Hematopoietic multipotent progenitor cell treated with erythropoietin and hydrocortisone succinate and interleukin-3 and kit ligand, for 15 days (in vitro differentiated cells): ENCODE measurements around the gene ZNF467.

Experiments
- DNase-seq: peaks from one replicate; pipeline ENCODE4 v3.0.0-alpha.2; 2015; ENCODE audit warnings: low spot score

Gene ZNF467

DNA sequence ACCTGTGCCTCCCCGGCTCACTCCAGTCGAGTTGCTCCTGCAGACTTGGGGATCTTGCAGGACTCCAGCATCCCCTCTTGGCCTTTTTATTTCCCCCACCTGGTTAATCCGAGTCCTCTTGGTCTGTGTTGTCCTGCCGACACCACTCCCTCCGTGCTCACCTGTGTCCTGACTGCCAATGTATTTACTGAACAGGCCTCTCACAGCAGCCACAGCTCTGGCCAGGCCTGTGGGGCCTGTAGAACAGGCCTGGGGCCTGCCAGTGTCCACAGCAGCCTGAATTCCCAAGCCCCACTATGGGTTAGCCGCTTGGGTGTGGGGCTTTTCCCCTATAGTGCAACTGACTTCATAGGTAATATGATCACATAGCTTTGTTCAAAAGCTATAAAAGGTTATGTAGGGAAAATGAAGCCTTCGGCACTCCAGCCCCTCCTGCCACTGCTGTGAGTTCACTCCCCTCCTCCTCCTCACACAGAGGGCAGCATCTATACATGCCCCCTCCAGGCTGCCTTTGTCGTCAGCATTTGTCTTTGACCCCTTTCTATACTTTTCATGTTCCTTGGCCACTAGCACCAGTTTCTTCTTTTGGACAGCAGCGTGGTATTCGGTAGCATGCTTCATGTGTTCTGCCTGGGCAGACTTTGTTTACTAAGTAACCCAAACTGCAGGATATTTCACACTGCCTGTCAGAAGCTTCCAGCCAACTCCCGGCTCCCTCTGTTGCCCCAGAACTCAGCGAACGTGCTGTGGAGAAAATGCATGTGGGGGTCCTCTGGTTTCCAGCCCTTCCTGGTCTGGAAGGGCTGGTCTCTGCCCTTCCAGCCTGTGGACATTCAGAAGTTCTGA, 46.1 kb downstream of the ZNF467 start:
- DNase-seq: no peak

GRCh38 chr7:149725916-149726315, 47.5 kb downstream of the ZNF467 start:
- DNase-seq: no peak

DNA sequence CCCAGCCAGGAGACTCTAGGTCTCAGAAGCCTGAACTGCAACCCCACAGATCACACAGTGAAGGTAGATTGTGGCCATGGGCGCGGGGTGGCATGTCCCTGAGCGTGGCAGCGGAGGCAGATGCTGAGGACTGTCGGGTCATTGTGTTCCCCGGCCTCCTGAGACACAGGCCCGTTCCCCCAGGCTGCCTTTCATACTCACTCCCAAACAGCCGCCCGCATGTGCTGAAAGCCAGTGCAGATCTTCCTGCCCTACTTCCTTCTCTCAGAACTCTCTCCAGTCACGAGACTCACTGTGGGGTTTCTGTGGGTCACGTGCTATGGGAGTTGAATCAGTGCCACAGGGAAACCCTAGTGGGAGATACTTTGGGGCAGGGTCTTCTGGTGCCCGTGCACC, 48.0 kb downstream of the ZNF467 start:
- no peak for DNase-seq

GRCh38 chr7:149724661-149725425, 48.5 kb downstream of the ZNF467 start:
- DNase-seq: no peak

GRCh38 chr7:149723795-149724495, 49.4 kb downstream of the ZNF467 start:
- DNase-seq: no peak

DNA sequence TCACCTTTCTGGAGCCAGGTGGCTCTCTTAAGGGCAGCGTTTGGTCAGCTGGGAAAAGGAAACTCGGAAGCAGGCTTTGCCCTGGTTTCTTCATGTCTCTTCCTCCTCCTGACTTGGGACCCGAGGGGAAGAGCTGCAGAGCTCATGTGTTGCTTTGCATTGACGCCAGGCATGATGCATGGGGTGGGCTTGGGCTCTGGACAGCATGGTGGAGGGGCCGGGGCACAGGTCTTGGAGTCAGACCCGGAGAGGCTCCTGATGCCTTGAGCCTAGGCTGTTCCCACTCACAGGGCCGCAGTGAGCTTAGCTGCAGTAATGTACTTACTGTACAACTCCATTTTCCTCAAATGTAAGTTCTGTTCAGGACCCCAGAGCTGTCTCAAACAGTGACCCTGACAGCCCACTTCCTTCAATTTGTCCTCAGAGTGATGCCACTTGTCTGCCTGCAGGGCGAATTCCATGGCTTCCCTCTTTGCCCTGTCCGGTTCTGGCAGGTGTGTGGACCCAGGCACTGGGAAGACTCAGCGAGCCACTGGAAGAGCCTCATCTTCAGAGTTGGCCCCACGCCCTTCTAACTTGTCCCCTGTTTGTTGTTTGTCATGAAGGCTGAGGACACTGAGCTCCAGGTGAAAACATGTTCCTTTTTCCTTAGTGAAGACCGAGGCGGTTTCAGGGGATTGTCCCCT, 50.2 kb downstream of the ZNF467 start:
- no peak for DNase-seq

DNA sequence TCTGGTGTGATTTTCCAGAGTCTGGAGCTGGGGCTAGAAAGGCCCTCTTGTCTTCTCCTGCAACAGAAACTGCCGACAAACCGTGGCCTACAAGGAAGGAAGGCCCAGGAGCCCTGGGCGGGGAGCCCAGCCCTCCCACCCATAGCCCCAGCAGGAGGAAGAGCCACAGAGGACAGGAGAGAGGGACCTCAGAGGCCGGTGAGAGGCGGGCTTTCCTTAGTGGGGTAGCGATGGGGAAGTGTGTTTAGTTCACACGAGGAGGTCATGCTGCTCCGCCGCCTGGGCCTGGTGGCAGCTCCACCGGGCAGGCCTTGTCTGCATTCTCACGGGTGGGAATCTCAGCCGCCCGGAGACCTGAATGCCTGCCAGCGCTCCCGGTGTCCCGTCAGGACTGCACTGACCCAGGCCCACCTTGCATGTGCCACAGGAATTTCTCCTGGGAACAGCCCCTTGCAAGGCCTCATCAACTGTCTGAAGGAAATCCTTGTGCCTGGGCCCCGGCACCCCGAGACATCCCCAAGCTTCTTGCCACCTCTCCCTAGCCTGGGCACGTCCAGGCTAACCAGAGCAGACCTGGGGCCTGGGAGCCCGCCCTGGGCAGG, 50.9 kb downstream of the ZNF467 start:
- DNase-seq: no peak

DNA sequence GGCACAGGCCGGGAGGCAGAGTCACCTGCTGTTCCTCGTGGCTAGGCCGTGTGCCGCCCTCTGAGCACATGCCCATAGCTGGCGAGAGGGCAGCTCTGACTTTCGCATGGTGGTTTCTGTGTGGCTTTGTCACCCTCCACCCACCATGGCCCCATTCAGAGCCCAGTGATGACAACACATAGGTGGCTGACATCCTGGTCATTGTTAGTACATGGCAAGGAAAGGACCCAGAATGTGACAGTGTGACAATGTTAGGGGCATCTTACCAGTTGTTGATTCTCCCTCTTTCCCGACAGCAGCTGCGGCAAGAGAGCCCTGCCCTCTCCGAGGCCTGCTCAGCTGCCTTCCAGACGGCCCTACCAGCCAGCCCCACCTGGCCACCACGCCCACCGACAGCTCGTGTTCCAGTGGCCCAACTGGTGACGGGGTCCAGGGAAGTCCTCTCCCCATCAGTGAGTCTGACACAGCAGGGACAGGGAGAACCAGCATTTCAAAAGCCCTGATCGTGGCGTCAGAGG, 52.2 kb downstream of the ZNF467 start:
- DNase-seq: no peak

- no peak for DNase-seq
Measured at GRCh38 chr7:149720372-149721083, 52.9 kb downstream of the ZNF467 start.

- no peak for DNase-seq
Measured at GRCh38 chr7:149719912-149720335, 53.5 kb downstream of the ZNF467 start.

GRCh38 chr7:149719050-149719899, 54.1 kb downstream of the ZNF467 start:
- DNase-seq: no peak

DNA sequence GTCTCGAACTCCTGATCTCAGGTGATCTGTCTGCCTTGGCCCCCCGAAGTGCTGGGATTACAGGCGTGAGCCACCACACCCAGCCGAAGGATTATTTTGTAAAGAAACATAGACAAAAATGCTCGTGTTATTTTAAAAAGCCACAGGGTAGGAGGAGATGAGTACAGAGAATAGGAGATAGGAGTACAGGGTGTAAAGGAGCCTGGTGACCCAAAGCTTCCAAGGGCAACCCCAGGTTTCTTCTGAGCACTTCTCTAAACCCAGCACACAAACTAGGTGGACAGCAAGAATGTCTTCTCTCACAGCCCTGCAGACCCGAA, 54.7 kb downstream of the ZNF467 start:
- DNase-seq: no peak

- DNase-seq: no peak
Measured at GRCh38 chr7:149717481-149717880, 55.9 kb downstream of the ZNF467 start.

GRCh38 chr7:149716932-149717307, 56.5 kb downstream of the ZNF467 start:
- DNase-seq: no peak

- DNase-seq: no peak
Measured at GRCh38 chr7:149716007-149716931, 57.1 kb downstream of the ZNF467 start.

- DNase-seq: no peak
Measured at GRCh38 chr7:149715476-149715875, 57.9 kb downstream of the ZNF467 start.

- no peak for DNase-seq
Measured at GRCh38 chr7:149714910-149715471, 58.4 kb downstream of the ZNF467 start.
